Measurements from ENCODE around the gene LYSET. TPM values are rescaled to one million over a fixed set of nuclear protein-coding genes. Genes with fewer than 3 reads are reported as not detected.

LYSET gene
- total and polyA plus RNA-seq, 2 of the 4 experiments (the other 2 are of a cell fraction) = 6.3 to 10.2 TPM

GRCh38 chr14:93135399-93135798 lies 49.7 kb upstream of the LYSET start:
- Histone ChIP-seq H4K5ac (ENCODE audit: low read depth, low read length) (no peak overlapping the region), H3K36me3 (ENCODE audit: control insufficient read depth, insufficient read depth, low read length) (no peaks in the 10 kb centered on the region), H2BK120ac (ENCODE audit: low read depth, low read length) (no peak overlapping the region), H3K4me2 (ENCODE audit: low read depth, low read length) (no peak overlapping the region), H2AK5ac (ENCODE audit: low read depth, low read length) (no peak overlapping the region), H3K79me1 (ENCODE audit: low read depth in 1 of 2, low read length in 2 of 2) (no peaks in the 10 kb centered on the region), H2AK9ac (replicated peaks; ENCODE audit: low read depth, low read length, poor library complexity) (no peak overlapping the region), H2BK15ac (ENCODE audit: low read depth, low read length) (no peak overlapping the region), H3K56ac (ENCODE audit: extremely low read depth, insufficient read depth, low read length) (no peak overlapping the region), H2BK20ac (ENCODE audit: low read depth, low read length) (no peak overlapping the region), H3K27ac (ENCODE audit: insufficient read depth, low read length) (no peak overlapping the region), H4K8ac (ENCODE audit: low read depth in 2 of 2, low read length in 2 of 2) (no peak overlapping the region), H3K14ac (replicated peaks; ENCODE audit: low read depth, low read length) (no peak overlapping the region), H3K23ac (ENCODE audit: low read depth, low read length) (no peak overlapping the region), H3K18ac (ENCODE audit: low read depth, low read length) (no peak overlapping the region), H3K27me3 (ENCODE audit: control insufficient read depth, insufficient read depth, low read length) (peaks cover 7% of the 10 kb centered on the region), H3K4me1 (ENCODE audit: control insufficient read depth, insufficient read depth, low read length) (no peaks in the 10 kb centered on the region), H4K91ac (ENCODE audit: insufficient read depth, low read depth, low read length) (no peak overlapping the region), H3K9me3 (ENCODE audit: control insufficient read depth, insufficient read depth, low read length) (no peaks in the 10 kb centered on the region), H3K9ac (ENCODE audit: low read depth, low read length) (no peak overlapping the region), H2BK5ac (ENCODE audit: low read depth, low read length, poor library complexity, severe bottlenecking) (no peak overlapping the region), H3K4me3 (ENCODE audit: insufficient read depth, low read depth, low read length) (no peak overlapping the region), H2AFZ (replicated peaks; ENCODE audit: low read length, poor library complexity) (no peak overlapping the region), H3K4ac (ENCODE audit: low read depth, low read length) (no peak overlapping the region), H3K9me1 (ENCODE audit: insufficient read depth, low read length) (no peaks in the 10 kb centered on the region), H4K20me1 (ENCODE audit: insufficient read depth, low read length) (no peaks in the 10 kb centered on the region)
- ATAC-seq (ENCODE audit: low read depth) = no peak
- dilution Hi-C loops (cut with HindIII; ENCODE audit: low sequenced_read_pairs, unreplicated experiment) = no loop called here
- 88% methylated on average over 1 of the region's 5 CpGs; no CpG with 5 or more reads in 1 of the 2 experiments for WGBS, 2 experiments (ENCODE audit: extremely low coverage in 2 of 2, insufficient read length in 1 of 2)
- CTCF ChIA-PET = interaction anchor here (0.7 to 1.0 kb wide), 2 partner anchors 20 to 23 kb away, joined by 3 read pairs; partner anchors contain the start of gene ITPK1
- in situ Hi-C loops (cut with MboI; ENCODE audit: low sequenced_read_pairs) = loop anchor here (5.0 kb wide), 1 partner anchor 183 kb away; no protein-coding TSS in a partner anchor
- intact Hi-C loops (cut with micrococcal nuclease) = loop anchor here (10.0 kb wide), 1 partner anchor 301 kb away; no protein-coding TSS in a partner anchor
- DNase-seq = no peak
- POLR2A ChIA-PET (ENCODE audit: unreplicated experiment) = no interaction called here
- BruUV-seq (replicated peaks) = no TSS peak
- no peak for TF ChIP-seq BHLHE40 (IDR thresholded peaks at IDR 0.05; ENCODE audit: low read depth, low read length)
- no peak for TF ChIP-seq FOS (IDR thresholded peaks at IDR 0.05; ENCODE audit: low read depth, low read length)
- TF ChIP-seq RCOR1 (IDR thresholded peaks at IDR 0.05; ENCODE audit: insufficient replicate concordance, low read length) = no peak
- TF ChIP-seq NFE2L2 (IDR thresholded peaks at IDR 0.05; ENCODE audit: low read depth, low read length) = no peak

All from IMR-90 (cell line).